Tibial nerve (tissue), 4 donors: Measurements from ENCODE around the gene MME. TPM values are rescaled to one million over a fixed set of nuclear protein-coding genes. Genes with fewer than 3 reads are reported as not detected.
"Not testable (repeated sequence)": the region's sequence is repeated elsewhere in the genome, so short reads cannot be mapped to it uniquely, and the experiment has no call there.

Experiments
- DNase-seq, 2 donors: peaks; one replicate each; pipeline ENCODE4 v3.0.0-alpha.2; 2019; ENCODE audit warnings: low spot score in 2 of 2
- H3K27ac ChIP-seq, 4 donors: fragments of 200-600 bp; sonication (generic) in 3 of 4; one replicate each; pipeline ENCODE4 v1.5.1; 2017 to 2019; ENCODE audit warnings: mild to moderate bottlenecking in 1 of 4
- H3K27me3 ChIP-seq, 2 donors: fragments of 200-600 bp; sonication (generic) in 1 of 2; one replicate each; pipeline versions ENCODE4 v1.5.1 to v1.6.0; 2017 to 2019
- H3K36me3 ChIP-seq, 3 donors: fragments of 200-600 bp; sonication (generic); one replicate each; pipeline ENCODE4 v1.5.1; 2018 to 2019
- H3K4me1 ChIP-seq, 4 donors: fragments of 200-600 bp; sonication (generic) in 3 of 4; one replicate each; pipeline ENCODE4 v1.5.1; 2017 to 2019
- H3K4me3 ChIP-seq, 4 donors: fragments of 200-600 bp; sonication (generic) in 3 of 4; one replicate each; pipeline ENCODE4 v1.5.1; 2017 to 2019; ENCODE audit warnings: mild to moderate bottlenecking in 1 of 4, moderate library complexity in 1 of 4
- H3K9me3 ChIP-seq, 4 donors: fragments of 200-600 bp; sonication (generic) in 3 of 4; one replicate each; pipeline ENCODE4 v1.5.1; 2017 to 2019
- EP300 ChIP-seq, 2 donors: sonication (generic); formaldehyde crosslinking; IDR thresholded peaks; one replicate each; pipeline ENCODE4 v1.6.1; 2017; ENCODE audit warnings: antibody characterized with exemption in 2 of 2, mild to moderate bottlenecking in 1 of 2
- POLR2A ChIP-seq, 2 donors: fragments of 450-650 bp; IDR thresholded peaks; one replicate each; pipeline ENCODE4 v1.6.1; 2017; ENCODE audit warnings: antibody characterized with exemption in 2 of 2, mild to moderate bottlenecking in 2 of 2, moderate library complexity in 2 of 2
- WGBS, 2 donors: methylation state at CpG; one replicate each; pipeline ENCODE4 v1.1.5; 2018; 5-methylcytosine and 5-hydroxymethylcytosine counted together
- total RNA-seq, 4 donors: library from RNA; depleted of rRNA; stranded (reverse); fragments of >200 nt; gene quantifications; one replicate each; pipeline ENCODE4 v1.1.0, GENCODE V29; 2016
- TF ChIP-seq, protein P1 (sequence below), 5 experiments: fragments of 200-600 bp in 3 of 5; fragments of 450-650 bp in 2 of 5; sonication (generic) in 3 of 5; IDR thresholded peaks; one replicate each; pipeline ENCODE4 v1.5.1; 2016 to 2019; ENCODE audit warnings: antibody characterized with exemption in 5 of 5, mild to moderate bottlenecking in 3 of 5, moderate library complexity in 2 of 5

Gene MME
- total RNA-seq, 4 donors from 2014 or later: 47.7 to 127 (median 112) TPM

DNA sequence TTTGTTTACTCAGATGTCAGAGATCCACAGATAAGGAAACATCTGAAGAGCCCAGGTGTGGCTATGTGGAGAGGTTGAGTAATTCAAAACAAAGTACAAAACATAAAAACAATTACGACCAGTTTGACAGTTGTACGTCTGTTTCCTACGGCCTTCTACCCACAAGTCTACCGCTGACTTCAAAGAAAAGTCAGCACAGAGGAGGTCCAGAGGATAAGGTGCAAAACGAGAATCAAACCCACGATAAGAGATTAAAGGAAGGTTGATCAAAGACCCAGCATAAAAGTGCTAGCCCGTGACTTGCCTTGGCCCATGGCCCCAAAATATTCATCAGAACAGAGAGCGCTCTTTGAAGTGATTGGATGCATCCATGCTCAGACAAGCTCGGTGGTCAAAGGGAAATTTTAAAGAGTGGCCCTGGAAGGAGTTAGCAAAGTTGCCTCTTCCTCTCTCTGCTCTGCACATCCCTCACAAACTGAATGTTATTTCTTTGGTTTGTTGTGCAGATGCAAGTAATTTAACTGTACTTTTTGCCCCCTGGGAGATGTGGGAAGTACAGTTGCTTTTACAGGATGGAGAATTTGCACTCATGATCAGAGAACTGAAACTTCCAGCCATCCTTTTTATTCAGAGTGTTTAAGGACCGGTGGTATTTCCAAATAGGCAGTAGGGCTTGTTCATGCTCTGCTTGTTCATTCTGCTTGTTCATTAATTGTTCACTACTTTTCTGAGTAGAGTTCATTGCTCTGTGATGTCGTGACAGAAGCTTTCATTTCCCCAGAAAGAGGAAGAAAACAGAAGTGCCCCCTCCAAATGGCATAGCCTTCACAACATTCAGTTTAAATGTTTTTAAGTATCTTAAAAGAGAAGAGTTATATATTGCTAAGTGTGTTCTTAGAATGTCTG, 31.1 kb downstream of the MME start:
- Histone ChIP-seq H3K36me3 (no peaks in the 10 kb centered on the region), H3K4me1 (peaks cover 0 to 6% (median 0%) of the 10 kb centered on the region in 4 donors), H3K9me3 (no peaks in the 10 kb centered on the region), H3K4me3 (no peak overlapping the region), H3K27me3 (no peaks in the 10 kb centered on the region), H3K27ac (no peak overlapping the region)
- no peak for TF ChIP-seq POLR2A (IDR thresholded peaks at IDR 0.05)
- TF ChIP-seq EP300 (IDR thresholded peaks at IDR 0.05): no peak
- TF ChIP-seq, protein P1, sequence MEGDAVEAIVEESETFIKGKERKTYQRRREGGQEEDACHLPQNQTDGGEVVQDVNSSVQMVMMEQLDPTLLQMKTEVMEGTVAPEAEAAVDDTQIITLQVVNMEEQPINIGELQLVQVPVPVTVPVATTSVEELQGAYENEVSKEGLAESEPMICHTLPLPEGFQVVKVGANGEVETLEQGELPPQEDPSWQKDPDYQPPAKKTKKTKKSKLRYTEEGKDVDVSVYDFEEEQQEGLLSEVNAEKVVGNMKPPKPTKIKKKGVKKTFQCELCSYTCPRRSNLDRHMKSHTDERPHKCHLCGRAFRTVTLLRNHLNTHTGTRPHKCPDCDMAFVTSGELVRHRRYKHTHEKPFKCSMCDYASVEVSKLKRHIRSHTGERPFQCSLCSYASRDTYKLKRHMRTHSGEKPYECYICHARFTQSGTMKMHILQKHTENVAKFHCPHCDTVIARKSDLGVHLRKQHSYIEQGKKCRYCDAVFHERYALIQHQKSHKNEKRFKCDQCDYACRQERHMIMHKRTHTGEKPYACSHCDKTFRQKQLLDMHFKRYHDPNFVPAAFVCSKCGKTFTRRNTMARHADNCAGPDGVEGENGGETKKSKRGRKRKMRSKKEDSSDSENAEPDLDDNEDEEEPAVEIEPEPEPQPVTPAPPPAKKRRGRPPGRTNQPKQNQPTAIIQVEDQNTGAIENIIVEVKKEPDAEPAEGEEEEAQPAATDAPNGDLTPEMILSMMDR (IDR thresholded peaks at IDR 0.05): no peak
- WGBS, 2 donors: 61 to 67% methylated on average over 11 of the region's 11 CpGs
- no peak for DNase-seq

DNA sequence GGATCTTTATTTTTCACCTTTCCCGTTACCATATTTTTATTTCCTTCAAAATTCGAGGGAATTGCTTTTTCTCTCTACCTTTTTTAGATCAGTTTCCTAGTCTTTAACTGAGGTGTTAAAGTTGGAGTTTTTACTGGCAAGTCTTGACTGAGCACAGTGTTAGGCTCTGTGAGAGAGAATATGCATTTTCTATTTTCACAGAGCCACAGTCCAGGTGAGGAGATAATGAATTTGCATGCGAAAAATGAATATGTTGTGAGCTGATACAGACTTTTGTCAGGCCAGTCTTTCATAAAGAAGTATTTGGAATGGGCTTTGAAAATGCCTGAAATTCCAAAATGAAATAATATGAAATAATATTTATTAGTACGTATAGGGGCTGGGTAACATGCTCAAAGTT, 31.9 kb downstream of the MME start:
- Histone ChIP-seq H3K27ac (no peak overlapping the region), H3K4me1 (peaks cover 0 to 6% (median 0%) of the 10 kb centered on the region in 4 donors), H3K27me3 (no peaks in the 10 kb centered on the region), H3K36me3 (no peaks in the 10 kb centered on the region), H3K9me3 (no peaks in the 10 kb centered on the region), H3K4me3 (no peak overlapping the region)
- TF ChIP-seq EP300 (IDR thresholded peaks at IDR 0.05) (no peak), POLR2A (IDR thresholded peaks at IDR 0.05) (no peak)
- TF ChIP-seq, protein P1 (IDR thresholded peaks at IDR 0.05): no peak
- DNase-seq: no peak
- WGBS, 2 donors: 66 to 75% methylated on average over 4 of the region's 4 CpGs

DNA sequence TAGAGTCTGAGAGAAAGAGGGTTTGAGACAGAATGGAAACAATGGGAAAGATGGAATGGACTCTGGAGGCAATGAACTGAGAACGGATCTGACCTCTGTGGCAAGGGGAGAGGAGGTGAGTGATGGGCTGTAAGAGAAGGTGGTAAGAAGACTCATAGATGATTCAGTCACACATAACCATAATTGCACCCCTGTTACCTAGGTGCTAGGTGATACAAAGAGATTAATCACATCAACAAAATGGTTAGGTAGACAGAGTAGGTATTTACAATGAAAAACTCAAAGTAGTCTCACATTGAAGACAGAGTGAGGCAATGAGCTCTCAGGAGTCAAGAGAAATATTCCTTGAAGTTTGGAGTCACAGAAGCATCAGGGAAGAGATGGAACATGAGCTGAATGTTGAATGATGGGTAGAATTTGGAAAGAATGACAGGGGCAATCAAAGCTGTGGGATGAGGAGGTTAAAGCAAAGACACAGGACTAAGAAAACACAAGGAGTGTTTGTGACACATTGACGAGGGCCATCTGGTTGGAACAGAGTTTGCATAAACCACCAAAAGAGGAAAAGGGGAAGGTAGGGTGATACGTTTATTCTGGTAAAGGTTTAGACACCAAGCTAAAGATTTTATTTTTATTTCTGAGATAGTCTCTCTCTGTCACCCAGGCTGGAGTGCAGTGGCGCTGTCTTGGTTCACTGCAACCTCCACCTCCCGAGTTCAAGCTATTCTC, 32.7 kb downstream of the MME start:
- H3K27ac ChIP-seq: no peak overlapping the region
- 85 to 90% methylated on average over 5 of the region's 5 CpGs for WGBS, 2 donors
- TF ChIP-seq, protein P1 (IDR thresholded peaks at IDR 0.05): no peak
- no peak for TF ChIP-seq POLR2A (IDR thresholded peaks at IDR 0.05)
- no peak for TF ChIP-seq EP300 (IDR thresholded peaks at IDR 0.05)
- no peaks in the 10 kb centered on the region for H3K9me3 ChIP-seq
- no peak for DNase-seq
- H3K4me3 ChIP-seq: no peak overlapping the region
- no peaks in the 10 kb centered on the region for H3K36me3 ChIP-seq
- H3K4me1 ChIP-seq: peaks cover 0 to 6% (median 0%) of the 10 kb centered on the region in 4 donors
- H3K27me3 ChIP-seq: no peaks in the 10 kb centered on the region

DNA sequence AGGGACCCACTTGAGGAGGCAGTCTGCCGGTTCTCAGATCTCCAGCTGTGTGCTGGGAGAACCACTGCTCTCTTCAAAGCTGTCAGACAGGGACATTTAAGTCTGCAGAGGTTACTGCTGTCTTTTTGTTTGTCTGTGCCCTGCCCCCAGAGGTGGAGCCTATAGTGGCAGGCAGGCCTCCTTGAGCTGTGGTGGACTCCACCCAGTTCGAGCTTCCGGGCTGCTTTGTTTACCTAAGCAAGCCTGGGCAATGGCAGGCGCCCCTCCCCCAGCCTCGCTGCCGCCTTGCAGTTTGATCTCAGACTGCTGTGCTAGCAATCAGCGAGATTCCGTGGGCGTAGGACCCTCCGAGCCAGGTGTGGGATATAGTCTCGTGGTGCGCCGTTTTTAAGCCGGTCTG, 44.6 kb downstream of the MME start:
- not testable (repeated sequence) for H3K4me1 ChIP-seq, H3K36me3 ChIP-seq, H3K4me3 ChIP-seq, H3K9me3 ChIP-seq, H3K27me3 ChIP-seq, H3K27ac ChIP-seq, DNase-seq
- no CpG with 5 or more reads among the region's 14 CpGs for WGBS, 2 donors

DNA sequence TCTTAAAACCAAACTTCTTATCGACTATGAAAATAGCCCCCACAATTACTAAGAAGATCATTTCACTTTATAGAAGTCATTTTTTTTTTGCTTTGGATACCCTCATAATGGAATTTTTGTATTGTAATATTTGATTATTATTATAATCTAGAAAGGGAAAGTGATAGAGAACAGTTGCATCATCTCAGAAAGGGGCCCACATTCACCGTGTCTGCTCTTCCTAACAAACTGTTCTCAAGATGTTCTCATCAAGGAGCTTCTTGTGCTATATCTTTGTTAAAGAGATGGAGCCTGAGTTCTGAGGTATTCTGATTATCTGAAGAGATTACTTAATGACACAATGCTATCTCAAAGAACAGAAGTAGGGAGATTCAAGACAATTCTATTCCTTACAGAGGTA, 49.3 kb downstream of the MME start:
- Histone ChIP-seq H3K9me3 (no peaks in the 10 kb centered on the region), H3K4me3 (no peak overlapping the region), H3K27me3 (no peaks in the 10 kb centered on the region), H3K4me1 (no peaks in the 10 kb centered on the region), H3K36me3 (no peaks in the 10 kb centered on the region), H3K27ac (no peak overlapping the region)
- TF ChIP-seq, protein P1 (IDR thresholded peaks at IDR 0.05): no peak
- TF ChIP-seq POLR2A (IDR thresholded peaks at IDR 0.05): no peak
- no peak for TF ChIP-seq EP300 (IDR thresholded peaks at IDR 0.05)
- DNase-seq: no peak
- WGBS, 2 donors: 88 to 91% methylated on average over 2 of the region's 2 CpGs
